GM21786 (cell line): ENCODE measurements around the gene OR4D10.
"Not testable (repeated sequence)": the region's sequence is repeated elsewhere in the genome, so short reads cannot be mapped to it uniquely, and the experiment has no call there.

Experiments
- ATAC-seq: cut with Tn5 transposase; IDR thresholded peaks from one replicate; pipeline ENCODE4 v1.9.1; 2021; ENCODE audit not compliant: unreplicated experiment

OR4D10 gene

GRCh38 chr11:59473015-59473414, at the start of gene OR4D10:
Gene OR4D10, plus strand, starts transcription at chr11:59473315. Its CDS starts 4,115 bp downstream, at chr11:59477430.
- no peak for ATAC-seq

GRCh38 chr11:59423835-59424234, 49.3 kb upstream of the OR4D10 start:
- no peak for ATAC-seq

GRCh38 chr11:59425131-59425530, 48.0 kb upstream of the OR4D10 start:
- ATAC-seq: no peak

GRCh38 chr11:59426361-59427067, 46.6 kb upstream of the OR4D10 start, which contains the start of gene OR5A2:
Gene OR5A2, minus strand, starts transcription at chr11:59426413. Its CDS starts 3,460 bp downstream, at chr11:59422953.
- ATAC-seq: no peak

- no peak for ATAC-seq
Observed at GRCh38 chr11:59427068-59427382, 46.1 kb upstream of the OR4D10 start.

- peak; percentile 70 for ATAC-seq
Observed at GRCh38 chr11:59429924-59430516, 43.1 kb upstream of the OR4D10 start.

GRCh38 chr11:59436169-59436568, 36.9 kb upstream of the OR4D10 start, which contains the start of gene OR5A1:
Gene OR5A1, plus strand, starts transcription at chr11:59436469. Its CDS starts 6,700 bp downstream, at chr11:59443169.
- no peak for ATAC-seq

- no peak for ATAC-seq
Observed at GRCh38 chr11:59437770-59438169, 35.3 kb upstream of the OR4D10 start.

GRCh38 chr11:59445624-59446023, 27.5 kb upstream of the OR4D10 start:
- ATAC-seq: not testable (repeated sequence)

- ATAC-seq: no peak
Observed at GRCh38 chr11:59448484-59448883, 24.6 kb upstream of the OR4D10 start.

- no peak for ATAC-seq
Observed at GRCh38 chr11:59456661-59457060, 16.5 kb upstream of the OR4D10 start, which contains the start of gene OR4D6. Gene OR4D6, plus strand, starts transcription at chr11:59456961. Its CDS starts 0 bp downstream, at chr11:59456961.

- no peak for ATAC-seq
Observed at GRCh38 chr11:59459916-59460315, 13.2 kb upstream of the OR4D10 start.

GRCh38 chr11:59463190-59463641, 9.9 kb upstream of the OR4D10 start:
- no peak for ATAC-seq

- ATAC-seq: no peak
Observed at GRCh38 chr11:59475176-59475575, 2.1 kb downstream of the OR4D10 start.

GRCh38 chr11:59479906-59480305, 6.8 kb downstream of the OR4D10 start:
- ATAC-seq: no peak

GRCh38 chr11:59480359-59480758, 7.2 kb downstream of the OR4D10 start:
- ATAC-seq: no peak

- no peak for ATAC-seq
Observed at GRCh38 chr11:59501931-59502330, 28.8 kb downstream of the OR4D10 start.

- no peak for ATAC-seq
Observed at GRCh38 chr11:59503276-59503675, 30.2 kb downstream of the OR4D10 start, which contains the start of gene OR4D11. Gene OR4D11, plus strand, starts transcription at chr11:59503576. Its CDS starts 0 bp downstream, at chr11:59503576.

GRCh38 chr11:59510941-59511589, 38.0 kb downstream of the OR4D10 start, which contains the start of gene OR4D9:
Gene OR4D9, plus strand, starts transcription at chr11:59511539. Its CDS starts 3,374 bp downstream, at chr11:59514913.
- ATAC-seq: no peak

GRCh38 chr11:59511675-59512074, 38.6 kb downstream of the OR4D10 start:
- ATAC-seq: no peak

- not testable (repeated sequence) for ATAC-seq
Observed at GRCh38 chr11:59520139-59520538, 47.0 kb downstream of the OR4D10 start.

- ATAC-seq: no peak
Observed at GRCh38 chr11:59520741-59521140, 47.6 kb downstream of the OR4D10 start.
